OCI-LY7 (cell line): Measurements from ENCODE around the gene POLR1H. TPM values are rescaled to one million over a fixed set of nuclear protein-coding genes. Genes with fewer than 3 reads are reported as not detected.

Experiments
- BruUV-seq: library from RNA; stranded (reverse); fragments of 400-500 nt; replicated peaks from 2 replicates; lab custom pipeline; 2021; lab: Mats Ljungman, UMichigan
- CTCF ChIA-PET: fragments of 300-600 bp; sonication (Branson Sonifier 250); formaldehyde crosslinking; loops from one replicate; lab custom pipeline; 2022; ENCODE audit warnings: antibody characterized with exemption; ENCODE audit not compliant: unreplicated experiment; lab: Charles Lee
- POLR2A ChIA-PET: fragments of 300-600 bp; sonication (Branson Sonifier 250); formaldehyde crosslinking; loops from one replicate; lab custom pipeline; 2022; ENCODE audit warnings: antibody characterized with exemption; lab: Charles Lee
- DNase-seq: peaks from one replicate; pipeline ENCODE4 v3.0.0-alpha.2; 2015; ENCODE audit warnings: low spot score
- H2AFZ ChIP-seq: fragments of 200-600 bp; sonication (generic), shearing (Covaris generic); 2 replicates; pipeline ENCODE4 v1.6.1; 2014; ENCODE audit warnings: mild to moderate bottlenecking, antibody characterized with exemption, low read length, moderate library complexity
- H3K27ac ChIP-seq: fragments of 200-600 bp; sonication (generic); 2 replicates; pipeline ENCODE4 v1.5.1; 2014; ENCODE audit warnings: mixed run types, low read depth, mild to moderate bottlenecking, moderate library complexity, low read length, inconsistent platforms; ENCODE audit not compliant: poor library complexity, severe bottlenecking
- H3K36me3 ChIP-seq: fragments of 200-600 bp; sonication (generic); 2 replicates; pipeline ENCODE4 v1.6.1; 2014; ENCODE audit warnings: mild to moderate bottlenecking, antibody characterized with exemption, low read length, moderate library complexity, mixed read lengths; ENCODE audit not compliant: insufficient read depth
- H3K4me1 ChIP-seq: fragments of 200-600 bp; sonication (generic); 2 replicates; pipeline ENCODE4 v1.5.1; 2014; ENCODE audit warnings: mild to moderate bottlenecking, low read length; ENCODE audit not compliant: insufficient read depth, poor library complexity, severe bottlenecking
- H3K4me2 ChIP-seq: fragments of 200-600 bp; sonication (generic); 2 replicates; pipeline ENCODE4 v1.6.1; 2014; ENCODE audit warnings: mild to moderate bottlenecking, low read length
- H3K4me3 ChIP-seq: fragments of 200-600 bp; sonication (generic); 2 replicates; pipeline ENCODE4 v1.5.1; 2014; ENCODE audit warnings: mild to moderate bottlenecking, low read depth, low read length; ENCODE audit not compliant: poor library complexity, severe bottlenecking
- H3K79me2 ChIP-seq: fragments of 200-600 bp; sonication (generic); 2 replicates; pipeline ENCODE4 v1.6.1; 2016; ENCODE audit warnings: low read depth, mild to moderate bottlenecking, low read length, moderate library complexity, mixed read lengths; ENCODE audit not compliant: insufficient read depth
- H3K9me2 ChIP-seq: fragments of 200-600 bp; sonication (generic); 2 replicates; pipeline ENCODE4 v1.6.1; 2016; ENCODE audit warnings: mild to moderate bottlenecking, low read length, mixed read lengths; ENCODE audit not compliant: insufficient read depth
- H3K9me3 ChIP-seq: fragments of 200-600 bp; sonication (generic); 2 replicates; pipeline ENCODE4 v1.6.1; 2014; ENCODE audit warnings: mild to moderate bottlenecking, mixed run types, low read length, mixed read lengths
- H4K20me1 ChIP-seq: fragments of 200-600 bp; sonication (generic); 2 replicates; pipeline ENCODE4 v1.6.1; 2014; ENCODE audit warnings: mild to moderate bottlenecking, antibody characterized with exemption, low read length, moderate library complexity, mixed read lengths; ENCODE audit not compliant: insufficient read depth
- CTCF ChIP-seq: fragments of 200-600 bp; sonication (generic); conservative IDR thresholded peaks from 2 replicates; pipeline ENCODE4 v1.5.1; 2014; ENCODE audit warnings: mild to moderate bottlenecking, antibody characterized with exemption, low read length, moderate library complexity, mixed read lengths
- EZH2phosphoT487 ChIP-seq: fragments of 200-600 bp; sonication (generic); IDR thresholded peaks from 2 replicates; pipeline ENCODE4 v1.6.1; 2018; ENCODE audit warnings: low read depth, borderline replicate concordance, mild to moderate bottlenecking, mixed run types, antibody characterized with exemption, low read length, moderate library complexity, mixed read lengths
- intact Hi-C: fragments of 100-400 bp; cut with micrococcal nuclease; formaldehyde crosslinking; loops from one replicate; pipeline ENCODE4 v1.10.0; 2022; ENCODE audit not compliant: unreplicated experiment
- total RNA-seq, 2 experiments: library from RNA; depleted of rRNA in 1 of 2; stranded (reverse); fragments of >200 nt in 1 of 2; shearing (Covaris generic) in 1 of 2; gene quantifications; 2 replicates each; pipeline ENCODE4 v1.2.3, GENCODE V29; 2014 to 2022

Gene POLR1H
- total RNA-seq, 2 experiments from 2014 or later: 39.3 to 67.5 TPM

GRCh38 chr6:30074331-30075093 is 13.4 kb downstream of the POLR1H start:
- H4K20me1 ChIP-seq: no peaks in the 10 kb centered on the region
- no peak overlapping the region for H3K4me2 ChIP-seq
- H3K27ac ChIP-seq: no peak overlapping the region
- H3K36me3 ChIP-seq: peaks cover 7% of the 10 kb centered on the region; the same call in 1 of the 2 replicates
- H3K4me1 ChIP-seq: no peaks in the 10 kb centered on the region
- H2AFZ ChIP-seq: no peak overlapping the region
- no peaks in the 10 kb centered on the region for H3K9me2 ChIP-seq
- no peaks in the 10 kb centered on the region for H3K9me3 ChIP-seq
- POLR2A ChIA-PET: interaction anchor here (0.8 kb wide), 1 partner anchor 51 kb away, joined by 3 read pairs; no protein-coding TSS in a partner anchor
- DNase-seq: no peak
- CTCF ChIA-PET: no interaction called here
- intact Hi-C loops: no loop called here
- no TSS peak for BruUV-seq
- no peak overlapping the region for H3K4me3 ChIP-seq
- TF ChIP-seq CTCF (no peak), EZH2phosphoT487 (no peak)
- no peaks in the 10 kb centered on the region for H3K79me2 ChIP-seq

- H2AFZ ChIP-seq: no peak within 1 kb of the TSS
- no peaks in the 10 kb centered on the region for H4K20me1 ChIP-seq
- no peaks in the 10 kb centered on the region for H3K9me2 ChIP-seq
- POLR2A ChIA-PET: no interaction called here
- H3K9me3 ChIP-seq: no peaks in the 10 kb centered on the region
- H3K36me3 ChIP-seq: no peaks in the 10 kb centered on the region
- no TSS peak for BruUV-seq
- no peak within 1 kb of the TSS for H3K4me2 ChIP-seq
- no peak for DNase-seq
- no peak within 1 kb of the TSS for H3K4me3 ChIP-seq
- intact Hi-C loops: no loop called here
- H3K27ac ChIP-seq: no peak within 1 kb of the TSS
- CTCF ChIA-PET: no interaction called here
- H3K79me2 ChIP-seq: no peaks in the 10 kb centered on the region
- no peak for TF ChIP-seq CTCF
- TF ChIP-seq EZH2phosphoT487: no peak
- H3K4me1 ChIP-seq: no peaks in the 10 kb centered on the region
Measured at GRCh38 chr6:30075094-30075789, 14.2 kb downstream of the POLR1H start, which contains the start of gene RNF39. RNF39 (minus strand) TSS chr6:30075769; CDS start chr6:30075585, 184 bp downstream.
